ENCODE data around the gene CCDC15.

DNA sequence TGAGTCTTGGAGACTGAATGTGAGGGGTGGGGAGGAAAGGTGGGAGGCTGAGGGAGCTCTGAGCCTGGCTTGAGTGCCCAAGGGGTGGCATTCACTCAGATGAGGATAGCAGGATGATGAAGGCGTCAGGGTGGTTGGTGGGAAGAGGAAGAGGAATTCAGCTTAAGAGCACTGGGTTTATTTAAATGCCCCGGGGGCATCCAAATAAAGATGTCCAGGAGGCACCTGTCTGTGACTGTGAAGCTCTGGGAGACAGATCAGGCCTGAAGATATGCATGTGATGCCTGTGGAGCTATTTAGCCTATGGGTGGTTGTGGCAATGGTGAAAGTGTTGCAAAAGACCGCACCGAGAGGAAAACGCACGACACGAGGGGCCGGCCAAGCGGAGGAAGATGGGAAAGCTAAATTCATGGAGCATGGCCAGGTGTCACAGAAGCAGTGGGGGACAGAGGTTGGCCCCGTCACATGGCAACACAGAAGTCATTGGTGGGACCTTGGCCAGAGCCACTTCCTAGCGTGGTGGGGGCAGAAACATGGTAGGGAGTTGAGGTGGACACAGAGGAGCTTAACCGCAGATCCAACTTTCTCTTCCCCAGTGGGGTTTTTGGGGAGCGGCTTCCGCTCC, 124.6 kb downstream of the CCDC15 start:
- TF ChIP-seq CTCF (IDR thresholded peaks at IDR 0.05; ENCODE audit: borderline replicate concordance, extremely low read depth, low read length, poor library complexity, severe bottlenecking) (no peak), EZH2 (IDR thresholded peaks at IDR 0.05; ENCODE audit: borderline replicate concordance, low read depth, low read length, severe bottlenecking) (no peak)
